Measurements from ENCODE around the gene USH1C. TPM values are rescaled to one million over a fixed set of nuclear protein-coding genes. Genes with fewer than 3 reads are reported as not detected.

The USH1C gene
- total and polyA plus RNA-seq, 4 donors: 0.09 to 1.3 (median 0.75) TPM

DNA sequence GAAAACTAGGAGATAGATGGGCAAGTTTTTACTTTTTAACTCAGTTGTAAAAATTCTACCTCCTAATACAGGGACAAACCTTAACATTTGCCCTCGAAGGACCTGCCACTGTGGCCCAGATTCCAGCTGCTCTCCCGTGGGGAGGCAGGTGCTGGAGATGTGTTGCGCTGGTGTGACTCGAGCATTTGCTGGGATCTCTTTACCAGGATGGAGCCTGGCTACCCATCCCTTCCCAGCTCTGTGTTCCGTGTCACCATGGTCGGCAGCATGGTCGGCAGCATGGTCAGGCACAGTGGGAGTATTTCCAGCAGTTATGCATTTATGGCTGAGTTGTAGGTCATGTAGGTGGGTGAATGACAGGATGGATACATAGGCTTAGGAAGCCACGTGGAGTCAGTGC, 44.0 kb upstream of the USH1C start:
- 79% methylated on average over 8 of the region's 8 CpGs for WGBS
- Histone ChIP-seq H3K9ac (ENCODE audit: low read depth in 1 of 2, low read length in 2 of 2) (no peak overlapping the region), H3K27ac (ENCODE audit: low read depth in 1 of 2, low read length in 2 of 2) (no peak overlapping the region), H3K4me3 (ENCODE audit: low read depth in 1 of 3, low read length in 3 of 3) (no peak overlapping the region), H3K27me3 (ENCODE audit: control insufficient read depth in 4 of 4, insufficient read depth in 4 of 4, low read length in 3 of 4) (no peaks in the 10 kb centered on the region), H3K36me3 (ENCODE audit: control insufficient read depth in 4 of 4, insufficient read depth in 3 of 4, low read depth in 1 of 4, low read length in 3 of 4) (no peaks in the 10 kb centered on the region), H3K9me3 (ENCODE audit: control insufficient read depth in 4 of 4, low read length in 3 of 4) (no peaks in the 10 kb centered on the region), H3K4me1 (ENCODE audit: control insufficient read depth in 4 of 4, insufficient read depth in 4 of 4, low read length in 3 of 4) (no peaks in the 10 kb centered on the region)
- DNase-seq (ENCODE audit: low spot score): no peak
- no peak for TF ChIP-seq EGR1 (IDR thresholded peaks at IDR 0.05; ENCODE audit: low read depth in 2 of 2)
- TF ChIP-seq HNF4G (IDR thresholded peaks at IDR 0.05): no peak
- no peak for TF ChIP-seq SP1 (IDR thresholded peaks at IDR 0.05)
- no peak for TF ChIP-seq YY1 (IDR thresholded peaks at IDR 0.05)
- TF ChIP-seq NR2F2 (IDR thresholded peaks at IDR 0.05): no peak
- TF ChIP-seq, protein P1, sequence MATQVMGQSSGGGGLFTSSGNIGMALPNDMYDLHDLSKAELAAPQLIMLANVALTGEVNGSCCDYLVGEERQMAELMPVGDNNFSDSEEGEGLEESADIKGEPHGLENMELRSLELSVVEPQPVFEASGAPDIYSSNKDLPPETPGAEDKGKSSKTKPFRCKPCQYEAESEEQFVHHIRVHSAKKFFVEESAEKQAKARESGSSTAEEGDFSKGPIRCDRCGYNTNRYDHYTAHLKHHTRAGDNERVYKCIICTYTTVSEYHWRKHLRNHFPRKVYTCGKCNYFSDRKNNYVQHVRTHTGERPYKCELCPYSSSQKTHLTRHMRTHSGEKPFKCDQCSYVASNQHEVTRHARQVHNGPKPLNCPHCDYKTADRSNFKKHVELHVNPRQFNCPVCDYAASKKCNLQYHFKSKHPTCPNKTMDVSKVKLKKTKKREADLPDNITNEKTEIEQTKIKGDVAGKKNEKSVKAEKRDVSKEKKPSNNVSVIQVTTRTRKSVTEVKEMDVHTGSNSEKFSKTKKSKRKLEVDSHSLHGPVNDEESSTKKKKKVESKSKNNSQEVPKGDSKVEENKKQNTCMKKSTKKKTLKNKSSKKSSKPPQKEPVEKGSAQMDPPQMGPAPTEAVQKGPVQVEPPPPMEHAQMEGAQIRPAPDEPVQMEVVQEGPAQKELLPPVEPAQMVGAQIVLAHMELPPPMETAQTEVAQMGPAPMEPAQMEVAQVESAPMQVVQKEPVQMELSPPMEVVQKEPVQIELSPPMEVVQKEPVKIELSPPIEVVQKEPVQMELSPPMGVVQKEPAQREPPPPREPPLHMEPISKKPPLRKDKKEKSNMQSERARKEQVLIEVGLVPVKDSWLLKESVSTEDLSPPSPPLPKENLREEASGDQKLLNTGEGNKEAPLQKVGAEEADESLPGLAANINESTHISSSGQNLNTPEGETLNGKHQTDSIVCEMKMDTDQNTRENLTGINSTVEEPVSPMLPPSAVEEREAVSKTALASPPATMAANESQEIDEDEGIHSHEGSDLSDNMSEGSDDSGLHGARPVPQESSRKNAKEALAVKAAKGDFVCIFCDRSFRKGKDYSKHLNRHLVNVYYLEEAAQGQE (IDR thresholded peaks at IDR 0.05): no peak
- TF ChIP-seq HNF4A (conservative IDR thresholded peaks at IDR 0.05): no peak
- TF ChIP-seq, protein P2, sequence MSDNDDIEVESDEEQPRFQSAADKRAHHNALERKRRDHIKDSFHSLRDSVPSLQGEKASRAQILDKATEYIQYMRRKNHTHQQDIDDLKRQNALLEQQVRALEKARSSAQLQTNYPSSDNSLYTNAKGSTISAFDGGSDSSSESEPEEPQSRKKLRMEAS (IDR thresholded peaks at IDR 0.05): no peak
- no peak for TF ChIP-seq CTCF (IDR thresholded peaks at IDR 0.05; ENCODE audit: low read depth, low read length, missing input control)

DNA sequence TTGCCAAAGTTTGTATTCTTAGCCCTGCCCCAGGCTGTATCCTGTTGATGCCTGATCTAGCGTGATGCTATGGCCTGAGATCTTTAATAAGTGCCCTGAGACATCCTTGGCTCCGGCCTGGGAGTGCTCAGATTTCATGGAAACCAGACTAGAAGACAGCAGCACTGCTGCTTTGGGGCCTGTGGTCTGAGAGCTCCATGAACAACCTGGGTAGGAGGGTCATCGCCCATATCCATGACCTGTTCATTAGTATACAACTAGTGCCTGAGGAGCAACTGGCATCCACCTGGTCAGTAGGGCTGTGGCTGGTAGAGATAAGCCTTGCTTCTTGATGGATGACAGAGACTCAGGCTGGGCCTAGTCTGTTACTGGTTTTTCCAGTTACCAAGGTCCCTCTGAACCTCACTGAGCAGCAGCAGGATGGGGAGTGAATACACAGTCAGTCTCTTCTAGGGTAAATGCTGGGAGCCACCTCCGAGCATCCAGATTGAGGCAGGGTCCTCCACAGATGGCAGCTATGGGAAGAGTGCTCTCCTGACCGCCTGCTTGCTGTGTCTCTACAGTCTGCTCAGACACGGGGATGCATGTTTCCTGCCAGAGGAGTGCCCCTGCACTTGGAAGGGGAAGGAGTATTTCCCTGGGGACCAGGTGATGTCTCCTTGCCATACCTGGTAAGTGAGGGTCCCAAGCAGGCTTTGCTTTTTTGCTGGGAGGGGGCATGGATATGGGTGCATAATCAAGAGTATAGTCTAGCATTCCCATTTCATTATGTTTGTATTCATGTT, 41.9 kb upstream of the USH1C start:
- no peak for DNase-seq (ENCODE audit: low spot score)
- Histone ChIP-seq H3K4me3 (ENCODE audit: low read depth in 1 of 3, low read length in 3 of 3) (no peak overlapping the region), H3K27me3 (ENCODE audit: control insufficient read depth in 4 of 4, insufficient read depth in 4 of 4, low read length in 3 of 4) (no peaks in the 10 kb centered on the region), H3K9ac (ENCODE audit: low read depth in 1 of 2, low read length in 2 of 2) (no peak overlapping the region), H3K36me3 (ENCODE audit: control insufficient read depth in 4 of 4, insufficient read depth in 3 of 4, low read depth in 1 of 4, low read length in 3 of 4) (no peaks in the 10 kb centered on the region), H3K4me1 (ENCODE audit: control insufficient read depth in 4 of 4, insufficient read depth in 4 of 4, low read length in 3 of 4) (no peaks in the 10 kb centered on the region), H3K9me3 (ENCODE audit: control insufficient read depth in 4 of 4, low read length in 3 of 4) (no peaks in the 10 kb centered on the region), H3K27ac (ENCODE audit: low read depth in 1 of 2, low read length in 2 of 2) (no peak overlapping the region)
- 84% methylated on average over 6 of the region's 6 CpGs for WGBS
- TF ChIP-seq NR2F2 (IDR thresholded peaks at IDR 0.05): no peak
- TF ChIP-seq GABPA (IDR thresholded peaks at IDR 0.05 in 1 of 2, conservative IDR thresholded peaks at IDR 0.05 in 1 of 2): no peak
- no peak for TF ChIP-seq JUND (IDR thresholded peaks at IDR 0.05)
- TF ChIP-seq, protein P1 (IDR thresholded peaks at IDR 0.05): no peak
- no peak for TF ChIP-seq TAF1 (conservative IDR thresholded peaks at IDR 0.05)
- TF ChIP-seq, protein P2 (IDR thresholded peaks at IDR 0.05): no peak
- TF ChIP-seq RXRA (IDR thresholded peaks at IDR 0.05): no peak
- TF ChIP-seq, protein P3, sequence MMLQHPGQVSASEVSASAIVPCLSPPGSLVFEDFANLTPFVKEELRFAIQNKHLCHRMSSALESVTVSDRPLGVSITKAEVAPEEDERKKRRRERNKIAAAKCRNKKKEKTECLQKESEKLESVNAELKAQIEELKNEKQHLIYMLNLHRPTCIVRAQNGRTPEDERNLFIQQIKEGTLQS (IDR thresholded peaks at IDR 0.05): no peak
